SK-N-SH (cell line): ENCODE data around the gene EIF1B. TPM values are rescaled to one million over a fixed set of nuclear protein-coding genes. Genes with fewer than 3 reads are reported as not detected.

Experiments
- CTCF ChIA-PET: fragments of 300-600, 350-600 bp; formaldehyde crosslinking; extraction: SDS; loops from one replicate; lab custom pipeline; 2021; lab: Yijun Ruan, JAX
- POLR2A ChIA-PET: fragments of 350-600 bp; sonication (Branson Sonifier 250); formaldehyde crosslinking; extraction: SDS; loops from one replicate; lab custom pipeline; 2020; ENCODE audit warnings: antibody characterized with exemption, inconsistent platforms; lab: Yijun Ruan, JAX
- DNase-seq: peaks from one replicate; pipeline ENCODE4 v3.0.0; 2012
- H2AFZ ChIP-seq: fragments of 200-600 bp; sonication (generic); 2 replicates; pipeline ENCODE4 v1.8.1; 2016; ENCODE audit warnings: antibody characterized with exemption, mild to moderate bottlenecking, low read depth
- H3F3A ChIP-seq: fragments of 200-600 bp; sonication (generic); replicated peaks from 2 replicates; pipeline ENCODE3; 2016; ENCODE audit warnings: antibody characterized with exemption, mild to moderate bottlenecking; ENCODE audit not compliant: insufficient read depth
- H3K27ac ChIP-seq, 2 experiments: fragments of 200-500 bp in 1 of 2; fragments of 200-600 bp in 1 of 2; sonication (Bioruptor generic) in 1 of 2; sonication (generic), shearing (Covaris generic) in 1 of 2; 2 replicates each; pipeline versions ENCODE4 v1.5.1 to v1.6.1; 2014 to 2016; ENCODE audit warnings: low read depth in 2 of 2, inconsistent platforms in 1 of 2, low read length in 1 of 2, mild to moderate bottlenecking in 1 of 2, mixed read lengths in 1 of 2
- H3K27me3 ChIP-seq: fragments of 200-600 bp; sonication (generic), shearing (Covaris generic); 2 replicates; pipeline ENCODE4 v1.6.1; 2016; ENCODE audit warnings: mixed run types; ENCODE audit not compliant: insufficient read depth
- H3K36me3 ChIP-seq, 2 experiments: fragments of 200-500 bp in 1 of 2; fragments of 200-600 bp in 1 of 2; sonication (Bioruptor generic) in 1 of 2; sonication (generic) in 1 of 2; replicated peaks in 1 of 2; 2 replicates each; pipeline versions ENCODE3 to v1.5.1; 2014 to 2016; ENCODE audit warnings: low read length in 1 of 2, mild to moderate bottlenecking in 1 of 2; ENCODE audit not compliant: insufficient read depth in 2 of 2, control insufficient read depth in 1 of 2
- H3K4me1 ChIP-seq, 2 experiments: fragments of 200-500 bp in 1 of 2; fragments of 200-600 bp in 1 of 2; sonication (Bioruptor generic) in 1 of 2; sonication (generic), shearing (Covaris generic) in 1 of 2; 2 replicates each; pipeline versions ENCODE4 v1.5.1 to v1.6.1; 2014 to 2016; ENCODE audit warnings: low read depth in 1 of 2, low read length in 1 of 2, mixed run types in 1 of 2; ENCODE audit not compliant: insufficient read depth in 2 of 2, control insufficient read depth in 1 of 2
- H3K4me2 ChIP-seq: fragments of 200-600 bp; sonication (generic), shearing (Covaris generic); 2 replicates; pipeline ENCODE4 v1.6.1; 2017; ENCODE audit warnings: mixed run types
- H3K4me3 ChIP-seq, 2 experiments: fragments of 200-500 bp in 1 of 2; fragments of 200-600 bp in 1 of 2; sonication (Bioruptor generic) in 1 of 2; sonication (generic), shearing (Covaris generic) in 1 of 2; 2 replicates each; pipeline versions ENCODE4 v1.5.1 to v1.8.1; 2014 to 2016; ENCODE audit warnings: low read depth in 2 of 2, inconsistent platforms in 1 of 2, low read length in 1 of 2, mild to moderate bottlenecking in 1 of 2, mixed read lengths in 1 of 2, moderate library complexity in 1 of 2
- H3K79me2 ChIP-seq: fragments of 200-600 bp; sonication (generic); 2 replicates; pipeline ENCODE4 v1.8.1; 2017; ENCODE audit warnings: mild to moderate bottlenecking; ENCODE audit not compliant: insufficient read depth
- H3K9ac ChIP-seq: fragments of 200-600 bp; sonication (generic); 2 replicates; pipeline ENCODE4 v1.6.1; 2017; ENCODE audit warnings: mixed run types
- H3K9me2 ChIP-seq: fragments of 200-600 bp; sonication (generic); 2 replicates; pipeline ENCODE4 v1.6.1; 2017; ENCODE audit warnings: mixed run types
- H3K9me3 ChIP-seq: fragments of 200-600 bp; sonication (generic); 2 replicates; pipeline ENCODE4 v1.6.1; 2017; ENCODE audit warnings: mixed run types, mild to moderate bottlenecking, moderate library complexity
- H4K20me1 ChIP-seq: fragments of 200-600 bp; sonication (generic); 2 replicates; pipeline ENCODE4 v1.6.1; 2017; ENCODE audit warnings: mild to moderate bottlenecking, mixed run types; ENCODE audit not compliant: insufficient read depth
- CHD2 ChIP-seq: fragments of 150-350 bp; IDR thresholded peaks from 2 replicates; pipeline ENCODE4 v1.6.1; 2018; ENCODE audit warnings: low read length; ENCODE audit not compliant: partially characterized antibody
- FOSL2 ChIP-seq: IDR thresholded peaks from 2 replicates; pipeline ENCODE4 v1.4.0; 2012; ENCODE audit warnings: low read depth, mild to moderate bottlenecking, moderate library complexity, borderline replicate concordance
- FOXJ3 ChIP-seq: sonication (generic); formaldehyde crosslinking; IDR thresholded peaks from 2 replicates; pipeline ENCODE4 v1.5.1; 2020; ENCODE audit warnings: mild to moderate bottlenecking, missing genetic modification reagents
- IRF3 ChIP-seq: fragments of 150-350 bp; IDR thresholded peaks from 2 replicates; pipeline ENCODE4 v1.6.1; 2016; ENCODE audit warnings: mild to moderate bottlenecking, low read depth, low read length
- JUND ChIP-seq: IDR thresholded peaks from 2 replicates; pipeline ENCODE4 v1.4.0; 2012
- MAX ChIP-seq: IDR thresholded peaks from 2 replicates; pipeline ENCODE4 v1.4.0; 2012; ENCODE audit warnings: low read depth
- NRF1 ChIP-seq: IDR thresholded peaks from 2 replicates; pipeline ENCODE4 v1.6.1; 2012; ENCODE audit warnings: low read depth, mild to moderate bottlenecking, low read length
- POLR2AphosphoS5 ChIP-seq: IDR thresholded peaks from 2 replicates; pipeline ENCODE4 v1.6.1; 2012; ENCODE audit warnings: low read depth, low read length
- RCOR1 ChIP-seq: fragments of 150-350 bp; IDR thresholded peaks from 2 replicates; pipeline ENCODE4 v1.6.1; 2017; ENCODE audit warnings: antibody characterized with exemption, low read length
- REST ChIP-seq: IDR thresholded peaks from 2 replicates; pipeline ENCODE4 v1.6.1; 2012; ENCODE audit warnings: mild to moderate bottlenecking, low read depth, low read length, moderate library complexity
- RXRA ChIP-seq: IDR thresholded peaks from 2 replicates; pipeline ENCODE4 v1.4.0; 2012; ENCODE audit warnings: low read depth, mild to moderate bottlenecking, borderline replicate concordance
- SIN3A ChIP-seq: IDR thresholded peaks from 2 replicates; pipeline ENCODE4 v1.6.1; 2012; ENCODE audit warnings: low read depth, mild to moderate bottlenecking, low read length, moderate library complexity, borderline replicate concordance
- TCF12 ChIP-seq: IDR thresholded peaks from 2 replicates; pipeline ENCODE4 v1.4.0; 2012
- USF1 ChIP-seq: IDR thresholded peaks from 2 replicates; pipeline ENCODE4 v1.4.0; 2012; ENCODE audit warnings: low read depth, borderline replicate concordance
- YY1 ChIP-seq: IDR thresholded peaks from 2 replicates; pipeline ENCODE4 v1.4.0; 2012; ENCODE audit warnings: low read depth, mild to moderate bottlenecking
- ZBTB33 ChIP-seq: IDR thresholded peaks from 2 replicates; pipeline ENCODE4 v1.4.0; 2012; ENCODE audit warnings: low read depth, borderline replicate concordance
- polyA plus RNA-seq, 3 experiments: library from polyadenylated mRNA; depleted of rRNA; stranded (reverse); fragments of >200 nt; gene quantifications; 2 replicates each; pipeline ENCODE4 v1.2.3, GENCODE V29; 2012
- TF ChIP-seq, protein P1 (sequence below): IDR thresholded peaks from 2 replicates; pipeline ENCODE4; 2012
- TF ChIP-seq, protein P2 (sequence below): fragments of 150-350 bp; IDR thresholded peaks from 2 replicates; pipeline ENCODE4 v1.6.1; 2017; ENCODE audit warnings: antibody characterized with exemption, low read length, low read depth, borderline replicate concordance

Gene EIF1B
- polyA plus RNA-seq, 1 of the 3 experiments (the other 2 are of a cell fraction) = 22.9 TPM

DNA sequence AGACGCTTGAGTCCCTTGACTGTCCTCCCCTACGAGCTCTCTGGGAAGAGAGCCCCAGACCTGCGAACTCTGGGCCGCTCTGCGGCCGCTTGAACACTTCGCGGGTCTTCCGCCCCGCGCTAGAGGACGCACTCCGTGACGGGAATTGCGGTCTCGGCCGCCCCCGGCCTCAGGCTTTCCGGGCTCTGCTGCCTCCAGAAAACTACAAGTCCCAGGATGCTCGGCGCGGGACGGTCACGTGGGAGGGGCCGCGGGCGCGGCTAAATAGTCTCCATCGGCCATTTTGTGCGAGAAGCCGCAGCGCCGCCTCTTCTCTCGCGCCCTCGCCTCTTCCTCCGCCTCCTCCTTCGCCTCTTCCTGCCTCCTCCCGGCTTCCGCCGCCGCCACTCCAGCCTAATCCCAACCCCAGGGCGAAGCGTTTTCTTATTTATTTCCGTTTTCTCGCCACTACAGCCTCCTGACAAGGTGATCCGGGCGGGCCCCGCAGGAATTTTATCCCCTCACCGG, at the start of gene EIF1B (continued):
- TF ChIP-seq ZBTB33 (0 out of 2 replicates have a peak, but pooled peaks have one; percentile 10), JUND (no peak), RCOR1 (peak; percentile 48; the same call in 1 of the 2 replicates), FOXJ3 (CRISPR knock-in tag) (no peak), MAX (peak; percentile 35; the same call in 1 of the 2 replicates), FOSL2 (no peak), IRF3 (no peak)
- TF ChIP-seq, protein P1, sequence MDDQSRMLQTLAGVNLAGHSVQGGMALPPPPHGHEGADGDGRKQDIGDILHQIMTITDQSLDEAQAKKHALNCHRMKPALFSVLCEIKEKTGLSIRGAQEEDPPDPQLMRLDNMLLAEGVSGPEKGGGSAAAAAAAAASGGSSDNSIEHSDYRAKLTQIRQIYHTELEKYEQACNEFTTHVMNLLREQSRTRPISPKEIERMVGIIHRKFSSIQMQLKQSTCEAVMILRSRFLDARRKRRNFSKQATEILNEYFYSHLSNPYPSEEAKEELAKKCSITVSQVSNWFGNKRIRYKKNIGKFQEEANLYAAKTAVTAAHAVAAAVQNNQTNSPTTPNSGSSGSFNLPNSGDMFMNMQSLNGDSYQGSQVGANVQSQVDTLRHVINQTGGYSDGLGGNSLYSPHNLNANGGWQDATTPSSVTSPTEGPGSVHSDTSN = no peak

DNA sequence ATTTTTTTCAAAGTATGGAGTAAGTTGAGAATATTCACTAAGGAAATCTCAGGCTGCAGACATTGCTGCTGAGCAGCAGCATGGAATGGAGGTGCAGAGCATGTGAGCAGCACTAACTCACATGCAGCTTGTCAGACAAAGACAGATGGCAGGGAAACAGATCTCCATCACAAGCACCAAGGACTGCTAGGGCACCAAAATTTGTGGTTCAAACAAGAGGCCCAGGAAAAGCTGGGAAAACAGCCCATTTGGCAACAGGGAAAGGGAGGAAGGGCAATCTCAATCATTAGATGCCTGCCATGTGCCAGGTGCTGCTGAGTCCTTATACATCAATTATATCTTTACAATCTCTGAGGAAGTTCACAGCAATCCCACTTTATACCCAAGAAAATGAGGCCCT, 47.2 kb upstream of the EIF1B start:
- no peaks in the 10 kb centered on the region for H3K27me3 ChIP-seq
- POLR2A ChIA-PET = no interaction called here
- H3K27ac ChIP-seq = no peak overlapping the region
- H3K9me2 ChIP-seq = no peaks in the 10 kb centered on the region; the same call in 1 of the 2 replicates
- H3K79me2 ChIP-seq = no peaks in the 10 kb centered on the region
- no peak overlapping the region for H3K4me2 ChIP-seq
- no peak overlapping the region for H2AFZ ChIP-seq
- no peaks in the 10 kb centered on the region for H3K9me3 ChIP-seq
- no peaks in the 10 kb centered on the region for H3F3A ChIP-seq
- no peak for DNase-seq
- no peaks in the 10 kb centered on the region for H4K20me1 ChIP-seq
- CTCF ChIA-PET = interaction anchor here (1.2 to 1.6 kb wide), 2 partner anchors 10 to 30 kb away, joined by 3 to 4 read pairs; no protein-coding TSS in a partner anchor
- no peaks in the 10 kb centered on the region for H3K36me3 ChIP-seq
- H3K9ac ChIP-seq = no peak overlapping the region
- H3K4me3 ChIP-seq = no peak overlapping the region
- TF ChIP-seq RCOR1 (no peak), TCF12 (no peak), CHD2 (no peak), USF1 (no peak), REST (no peak), NRF1 (no peak), POLR2AphosphoS5 (no peak), RXRA (no peak), ZBTB33 (no peak), YY1 (no peak), SIN3A (no peak), JUND (no peak)
- TF ChIP-seq, protein P2, sequence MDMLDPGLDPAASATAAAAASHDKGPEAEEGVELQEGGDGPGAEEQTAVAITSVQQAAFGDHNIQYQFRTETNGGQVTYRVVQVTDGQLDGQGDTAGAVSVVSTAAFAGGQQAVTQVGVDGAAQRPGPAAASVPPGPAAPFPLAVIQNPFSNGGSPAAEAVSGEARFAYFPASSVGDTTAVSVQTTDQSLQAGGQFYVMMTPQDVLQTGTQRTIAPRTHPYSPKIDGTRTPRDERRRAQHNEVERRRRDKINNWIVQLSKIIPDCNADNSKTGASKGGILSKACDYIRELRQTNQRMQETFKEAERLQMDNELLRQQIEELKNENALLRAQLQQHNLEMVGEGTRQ = no peak
- H3K4me1 ChIP-seq = no peaks in the 10 kb centered on the region; a peak in 1 of 4 replicates
